Astrocyte of the cerebellum (primary cell): Measurements from ENCODE around the gene OR6B2.

ENCODE experiments used
- DNase-seq: peaks from one replicate; pipeline ENCODE4 v3.0.0-alpha.2; 2011; ENCODE audit warnings: low read depth
- H3K4me3 ChIP-seq: 2 replicates; pipeline ENCODE4 v1.5.1; 2011; ENCODE audit warnings: mild to moderate bottlenecking, low read depth, low read length, moderate library complexity
- CTCF ChIP-seq: IDR thresholded peaks from 2 replicates; pipeline ENCODE4 v1.5.1; 2012; ENCODE audit warnings: low read length, low read depth, moderate library complexity, mild to moderate bottlenecking; ENCODE audit errors: missing control alignments
- in situ Hi-C: cut with HindIII; loops from 2 replicates; pipeline ENCODE4 v1.10.0; 2017; ENCODE audit warnings: low sequenced_read_pairs

OR6B2 gene

GRCh38 chr2:240023792-240024191 is 6.4 kb downstream of the OR6B2 start:
- DNase-seq: no peak
- TF ChIP-seq CTCF: no peak
- no peak overlapping the region for H3K4me3 ChIP-seq
- in situ Hi-C loops: no loop called here

DNA sequence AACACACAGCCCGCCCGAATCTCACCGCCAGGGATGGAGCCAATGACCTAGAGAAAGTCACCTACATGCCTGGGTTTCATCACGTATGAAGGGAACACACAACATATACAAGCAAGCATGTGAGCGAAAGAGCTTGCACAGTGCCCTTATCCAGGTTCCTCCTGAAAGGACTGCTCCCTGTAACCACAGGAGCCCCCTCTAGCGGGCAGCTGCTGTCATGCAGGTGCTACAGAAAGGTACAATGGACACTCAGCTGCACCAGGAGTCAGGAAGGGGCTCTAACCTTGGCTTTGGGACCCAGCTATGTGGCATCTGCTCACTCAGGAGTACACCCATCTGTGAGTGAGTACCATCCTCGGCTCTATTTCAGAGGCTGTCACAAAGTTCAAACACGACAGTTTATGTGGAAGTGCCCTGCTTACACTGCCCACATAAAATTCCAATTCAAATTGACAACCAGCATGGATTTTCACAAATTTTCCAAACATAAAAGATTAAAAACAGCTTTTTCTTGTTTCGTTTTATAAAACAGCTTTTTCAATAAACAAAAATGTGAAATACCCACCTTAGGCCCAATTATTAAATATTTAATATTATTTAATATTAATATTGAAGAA is 8.6 kb downstream of the OR6B2 start:
- peak; percentile 97 for TF ChIP-seq CTCF
- no peak overlapping the region for H3K4me3 ChIP-seq
- in situ Hi-C loops: no loop called here
- DNase-seq: peak; percentile 23

GRCh38 chr2:240018071-240018750 is 12.0 kb downstream of the OR6B2 start:
- no peak for DNase-seq
- no peak for TF ChIP-seq CTCF
- no peak overlapping the region for H3K4me3 ChIP-seq
- in situ Hi-C loops: no loop called here

DNA sequence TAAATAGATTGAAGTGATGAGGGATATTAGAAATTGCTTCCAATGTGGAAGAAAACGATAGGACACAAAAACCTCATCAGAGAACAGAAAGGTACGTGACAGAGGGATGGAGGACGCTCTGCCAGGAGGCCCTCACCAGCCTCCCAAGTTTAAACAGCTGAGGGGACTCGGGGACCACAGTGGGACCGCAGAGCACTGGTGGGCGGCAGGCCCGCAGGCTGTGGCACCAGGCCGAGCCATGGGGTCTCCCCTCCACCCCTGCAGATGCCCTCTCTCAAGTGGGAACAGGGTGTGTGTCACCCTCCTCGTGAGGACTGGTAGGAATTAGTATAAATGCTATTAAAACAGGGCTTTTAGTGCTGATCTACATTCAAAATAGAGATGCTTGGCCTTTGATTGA is 15.9 kb downstream of the OR6B2 start:
- H3K4me3 ChIP-seq: no peak overlapping the region
- TF ChIP-seq CTCF: no peak
- no peak for DNase-seq
- in situ Hi-C loops: no loop called here

GRCh38 chr2:240013343-240013742 is 16.9 kb downstream of the OR6B2 start:
- in situ Hi-C loops: no loop called here
- H3K4me3 ChIP-seq: no peak overlapping the region
- TF ChIP-seq CTCF: peak; percentile 34
- DNase-seq: no peak

GRCh38 chr2:240002983-240003382 is 27.2 kb downstream of the OR6B2 start:
- in situ Hi-C loops: no loop called here
- no peak for DNase-seq
- no peak overlapping the region for H3K4me3 ChIP-seq
- TF ChIP-seq CTCF: no peak
